ENCODE measurements around the gene STAC3. TPM values are rescaled to one million over a fixed set of nuclear protein-coding genes. Genes with fewer than 3 reads are reported as not detected.
A peak's percentile ranks its signal among the peaks of the same experiment; 100 is the strongest.

STAC3 gene
- total RNA-seq, 1 donor from 2014 or later: 6.0 TPM

- peaks cover 27% of the 10 kb centered on the region for H3K36me3 ChIP-seq
- H3K27ac ChIP-seq: no peak overlapping the region
- no peak for TF ChIP-seq CTCF (IDR thresholded peaks at IDR 0.05)
- H3K4me3 ChIP-seq: no peak overlapping the region
- peaks cover 24% of the 10 kb centered on the region for H3K4me1 ChIP-seq
- intact Hi-C loops (cut with DNase I): no loop called here
- DNase-seq (no peak), ATAC-seq (no peak)
- no peaks in the 10 kb centered on the region for H3K9me3 ChIP-seq
- peaks cover 45% of the 10 kb centered on the region for H3K27me3 ChIP-seq
These were observed 37.1 kb downstream of the STAC3 start for GRCh38 chr12:57213763-57214397.

- Histone ChIP-seq H3K4me3 (no peak overlapping the region), H3K27ac (no peak overlapping the region), H3K9me3 (no peaks in the 10 kb centered on the region), H3K27me3 (peaks cover 38% of the 10 kb centered on the region), H3K4me1 (peaks cover 24% of the 10 kb centered on the region), H3K36me3 (peaks cover 34% of the 10 kb centered on the region)
- intact Hi-C loops (cut with DNase I): no loop called here
- peak; percentile 92 for DNase-seq
- peak; percentile 92 for TF ChIP-seq CTCF (IDR thresholded peaks at IDR 0.05)
- peak; percentile 87 for ATAC-seq
These were observed 37.8 kb downstream of the STAC3 start for GRCh38 chr12:57213058-57213715.

GRCh38 chr12:57212701-57213057 is 38.3 kb downstream of the STAC3 start:
- Histone ChIP-seq H3K36me3 (peaks cover 39% of the 10 kb centered on the region), H3K27ac (no peak overlapping the region), H3K4me3 (no peak overlapping the region), H3K4me1 (peaks cover 24% of the 10 kb centered on the region), H3K27me3 (peaks cover 33% of the 10 kb centered on the region), H3K9me3 (no peaks in the 10 kb centered on the region)
- no peak for TF ChIP-seq CTCF (IDR thresholded peaks at IDR 0.05)
- intact Hi-C loops (cut with DNase I): no loop called here
- ATAC-seq: no peak
- DNase-seq: no peak

GRCh38 chr12:57211791-57212700 is 38.9 kb downstream of the STAC3 start:
- peaks cover 27% of the 10 kb centered on the region for H3K27me3 ChIP-seq
- no peak for TF ChIP-seq CTCF (IDR thresholded peaks at IDR 0.05)
- peaks cover 45% of the 10 kb centered on the region for H3K36me3 ChIP-seq
- no peak overlapping the region for H3K27ac ChIP-seq
- intact Hi-C loops (cut with DNase I): no loop called here
- no peak overlapping the region for H3K4me3 ChIP-seq
- no peak for ATAC-seq
- H3K9me3 ChIP-seq: no peaks in the 10 kb centered on the region
- H3K4me1 ChIP-seq: peaks cover 18% of the 10 kb centered on the region
- no peak for DNase-seq

- H3K4me3 ChIP-seq: no peak overlapping the region
- peaks cover 12% of the 10 kb centered on the region for H3K4me1 ChIP-seq
- no peak overlapping the region for H3K27ac ChIP-seq
- DNase-seq: no peak
- no peak for ATAC-seq
- H3K27me3 ChIP-seq: peaks cover 20% of the 10 kb centered on the region
- no peak for TF ChIP-seq CTCF (IDR thresholded peaks at IDR 0.05)
- peaks cover 54% of the 10 kb centered on the region for H3K36me3 ChIP-seq
- intact Hi-C loops (cut with DNase I): no loop called here
- no peaks in the 10 kb centered on the region for H3K9me3 ChIP-seq
These were observed 39.9 kb downstream of the STAC3 start for GRCh38 chr12:57210926-57211692.
